Measurements from ENCODE around the gene ACSF2. TPM values are rescaled to one million over a fixed set of nuclear protein-coding genes. Genes with fewer than 3 reads are reported as not detected.
A peak's percentile ranks its signal among the peaks of the same experiment; 100 is the strongest.

The ACSF2 gene
- total RNA-seq, 1 donor from 2014 or later, result 148 TPM

GRCh38 chr17:50439008-50439407 is 13.0 kb downstream of the ACSF2 start:
- no peak for DNase-seq (ENCODE audit: low spot score)

GRCh38 chr17:50440172-50440837 is 14.3 kb downstream of the ACSF2 start:
- no peak for DNase-seq (ENCODE audit: low spot score)

- peak; percentile 43 for DNase-seq (ENCODE audit: low spot score)
These were observed 15.1 kb downstream of the ACSF2 start for GRCh38 chr17:50440838-50441829.

GRCh38 chr17:50443505-50443974 is 17.5 kb downstream of the ACSF2 start:
- no peak for DNase-seq (ENCODE audit: low spot score)

GRCh38 chr17:50444841-50445715 is 19.1 kb downstream of the ACSF2 start:
- DNase-seq (ENCODE audit: low spot score), result no peak

GRCh38 chr17:50445730-50446325 is 19.8 kb downstream of the ACSF2 start:
- no peak for DNase-seq (ENCODE audit: low spot score)

GRCh38 chr17:50447870-50448595 is 22.0 kb downstream of the ACSF2 start:
- no peak for DNase-seq (ENCODE audit: low spot score)

- no peak for DNase-seq (ENCODE audit: low spot score)
These were observed 22.6 kb downstream of the ACSF2 start for GRCh38 chr17:50448643-50449042.

GRCh38 chr17:50451943-50452629 is 26.1 kb downstream of the ACSF2 start:
- no peak for DNase-seq (ENCODE audit: low spot score)

GRCh38 chr17:50452630-50453300 is 26.7 kb downstream of the ACSF2 start:
- no peak for DNase-seq (ENCODE audit: low spot score)

- no peak for DNase-seq (ENCODE audit: low spot score)
These were observed 27.9 kb downstream of the ACSF2 start for GRCh38 chr17:50453901-50454300.

GRCh38 chr17:50457621-50458020 is 31.6 kb downstream of the ACSF2 start:
- no peak for DNase-seq (ENCODE audit: low spot score)

- DNase-seq (ENCODE audit: low spot score), result no peak
These were observed 32.3 kb downstream of the ACSF2 start for GRCh38 chr17:50458270-50458669.

GRCh38 chr17:50458701-50459676 is 33.0 kb downstream of the ACSF2 start:
- DNase-seq (ENCODE audit: low spot score), result no peak

- DNase-seq (ENCODE audit: low spot score), result no peak
These were observed 33.7 kb downstream of the ACSF2 start for GRCh38 chr17:50459756-50460155.

- DNase-seq (ENCODE audit: low spot score), result no peak
These were observed 35.0 kb downstream of the ACSF2 start for GRCh38 chr17:50460831-50461526.

- DNase-seq (ENCODE audit: low spot score), result no peak
These were observed 35.6 kb downstream of the ACSF2 start for GRCh38 chr17:50461550-50462132.
